ENCODE data around the gene DHODH. TPM values are rescaled to one million over a fixed set of nuclear protein-coding genes. Genes with fewer than 3 reads are reported as not detected.
A peak's percentile ranks its signal among the peaks of the same experiment; 100 is the strongest.

Gene DHODH
- total and polyA plus RNA-seq, 2 of the 13 experiments (the other 11 are each of a cell fraction or from before 2014, with no cell fraction given) = 10.7 to 16.4 TPM

GRCh38 chr16:72023962-72024361, 15.4 kb downstream of the DHODH start (continued):
- TF ChIP-seq THAP8 (CRISPR knock-in tag; IDR thresholded peaks at IDR 0.05; ENCODE audit: borderline replicate concordance) (no peak), KLF13 (CRISPR knock-in tag; IDR thresholded peaks at IDR 0.05) (no peak), TFDP1 (CRISPR knock-in tag; IDR thresholded peaks at IDR 0.05; ENCODE audit: borderline replicate concordance) (no peak), ZNF660 (CRISPR knock-in tag; IDR thresholded peaks at IDR 0.05; ENCODE audit: borderline replicate concordance, low read depth) (no peak), ZNF354B (CRISPR knock-in tag; IDR thresholded peaks at IDR 0.05) (no peak), U2AF2 (IDR thresholded peaks at IDR 0.05; ENCODE audit: low read depth, low read length) (no peak), KDM1A (CRISPR knock-in tag; IDR thresholded peaks at IDR 0.05) (peak; percentile 20; the same call in 1 of the 2 replicates), PRMT3 (CRISPR knock-in tag; IDR thresholded peaks at IDR 0.05; ENCODE audit: borderline replicate concordance, low read depth) (no peak), ZFP90 (CRISPR knock-in tag; IDR thresholded peaks at IDR 0.05; ENCODE audit: borderline replicate concordance) (peak; percentile 34; the same call in 1 of the 2 replicates), NFE2 (CRISPR knock-in tag; IDR thresholded peaks at IDR 0.05) (no peak), ZNF576 (CRISPR knock-in tag; IDR thresholded peaks at IDR 0.05) (no peak), MLLT10 (CRISPR knock-in tag; IDR thresholded peaks at IDR 0.05) (no peak), ZNF709 (CRISPR knock-in tag; IDR thresholded peaks at IDR 0.05) (no peak), SOX13 (IDR thresholded peaks at IDR 0.05) (no peak), SOX13 (CRISPR knock-in tag; conservative IDR thresholded peaks at IDR 0.05 in 1 of 2, IDR thresholded peaks at IDR 0.05 in 1 of 2) (peak in 1 of 2 experiments; percentile 43; a peak in 1 of 4 replicates), MAFF (IDR thresholded peaks at IDR 0.05; ENCODE audit: low read depth, low read length) (peak; percentile 76), ZNF768 (CRISPR knock-in tag; IDR thresholded peaks at IDR 0.05) (no peak), SKI (IDR thresholded peaks at IDR 0.05; ENCODE audit: partially characterized antibody) (no peak), ZNF142 (CRISPR knock-in tag; IDR thresholded peaks at IDR 0.05) (no peak), NR2F1 (CRISPR knock-in tag; IDR thresholded peaks at IDR 0.05) (no peak), GABPB1 (CRISPR knock-in tag; IDR thresholded peaks at IDR 0.05) (0 out of 2 replicates have a peak, but pooled peaks have one; percentile 9), TFAP4 (IDR thresholded peaks at IDR 0.05; ENCODE audit: borderline replicate concordance, low read depth) (no peak), MXI1 (IDR thresholded peaks at IDR 0.05; ENCODE audit: borderline replicate concordance, low read depth, low read length) (no peak)
